NCI-H187 treated with DMSO at 0.1 percent for 48 hours (cell line): ENCODE measurements around the gene ASIC2.

ENCODE experiments used
- DNase-seq: peaks from one replicate; lab custom pipeline; 2025; lab: John Stamatoyannopoulos, UW

The ASIC2 gene

GRCh38 chr17:33152783-33153182 lies 140.3 kb downstream of the ASIC2 start:
- DNase-seq: no peak

GRCh38 chr17:33151565-33151964 lies 141.5 kb downstream of the ASIC2 start:
- DNase-seq: no peak

- DNase-seq: no peak
These were observed 147.2 kb downstream of the ASIC2 start for GRCh38 chr17:33145941-33146340.

GRCh38 chr17:33144837-33145236 lies 148.3 kb downstream of the ASIC2 start:
- DNase-seq: no peak

- no peak for DNase-seq
These were observed 150.3 kb downstream of the ASIC2 start for GRCh38 chr17:33142705-33143299.

GRCh38 chr17:33140413-33141099 lies 152.5 kb downstream of the ASIC2 start:
- DNase-seq: no peak

GRCh38 chr17:33138627-33139026 lies 154.5 kb downstream of the ASIC2 start:
- DNase-seq: no peak

- peak; percentile 67 for DNase-seq
These were observed 155.7 kb downstream of the ASIC2 start for GRCh38 chr17:33137426-33137825.

GRCh38 chr17:33135691-33136090 lies 157.4 kb downstream of the ASIC2 start:
- no peak for DNase-seq

- peak; percentile 99 for DNase-seq
These were observed 161.5 kb downstream of the ASIC2 start for GRCh38 chr17:33131620-33132019.

GRCh38 chr17:33127706-33128105 lies 165.4 kb downstream of the ASIC2 start:
- DNase-seq: no peak

GRCh38 chr17:33126086-33126485 lies 167.0 kb downstream of the ASIC2 start:
- DNase-seq: no peak

GRCh38 chr17:33125552-33125950 lies 167.5 kb downstream of the ASIC2 start:
- peak; percentile 68 for DNase-seq

- no peak for DNase-seq
These were observed 168.1 kb downstream of the ASIC2 start for GRCh38 chr17:33124871-33125551.

GRCh38 chr17:33124185-33124584 lies 168.9 kb downstream of the ASIC2 start:
- DNase-seq: no peak

- DNase-seq: no peak
These were observed 171.3 kb downstream of the ASIC2 start for GRCh38 chr17:33121756-33122155.

- no peak for DNase-seq
These were observed 171.8 kb downstream of the ASIC2 start for GRCh38 chr17:33121272-33121671.

GRCh38 chr17:33120103-33120502 lies 173.0 kb downstream of the ASIC2 start:
- DNase-seq: no peak

GRCh38 chr17:33118391-33119075 lies 174.6 kb downstream of the ASIC2 start:
- no peak for DNase-seq

GRCh38 chr17:33116021-33116551 lies 177.0 kb downstream of the ASIC2 start:
- no peak for DNase-seq

GRCh38 chr17:33115366-33115765 lies 177.7 kb downstream of the ASIC2 start:
- no peak for DNase-seq

GRCh38 chr17:33113991-33114370 lies 179.1 kb downstream of the ASIC2 start:
- DNase-seq: no peak
